Neural progenitor cell (in vitro differentiated cells): ENCODE measurements around the gene AGPAT4. TPM values are rescaled to one million over a fixed set of nuclear protein-coding genes. Genes with fewer than 3 reads are reported as not detected.
"Not testable (repeated sequence)": the region's sequence is repeated elsewhere in the genome, so short reads cannot be mapped to it uniquely, and the experiment has no call there.

ENCODE experiments used
- DNase-seq: peaks from one replicate; pipeline ENCODE4 v3.0.0-alpha.2; 2016; ENCODE audit warnings: low spot score
- H2AFZ ChIP-seq: fragments of 200-600 bp; sonication (generic); replicated peaks from 2 replicates; pipeline ENCODE4 v1.6.1; 2016; ENCODE audit warnings: antibody characterized with exemption
- H3F3A ChIP-seq: fragments of 200-600 bp; sonication (generic); 2 replicates; pipeline ENCODE4 v1.6.1; 2016; ENCODE audit warnings: antibody characterized with exemption, low read depth
- H3K27ac ChIP-seq: fragments of 200-600 bp; sonication (generic); 2 replicates; pipeline ENCODE4 v1.5.1; 2016; ENCODE audit warnings: mild to moderate bottlenecking
- H3K27me3 ChIP-seq: fragments of 200-600 bp; sonication (generic); 2 replicates; pipeline ENCODE4 v1.6.1; 2016; ENCODE audit warnings: mild to moderate bottlenecking, moderate library complexity
- H3K36me3 ChIP-seq: fragments of 200-600 bp; sonication (generic); 2 replicates; pipeline ENCODE4 v1.5.1; 2016
- H3K4me1 ChIP-seq: fragments of 200-600 bp; sonication (generic); 2 replicates; pipeline ENCODE4 v1.6.1; 2016; ENCODE audit warnings: mixed run types
- H3K4me2 ChIP-seq: fragments of 200-600 bp; sonication (generic); 2 replicates; pipeline ENCODE4 v1.6.1; 2016
- H3K4me3 ChIP-seq: fragments of 200-600 bp; sonication (generic); 2 replicates; pipeline ENCODE4 v1.5.1; 2016
- H3K79me2 ChIP-seq: fragments of 200-600 bp; sonication (generic); 2 replicates; pipeline ENCODE4 v1.6.1; 2016; ENCODE audit warnings: low read depth
- H3K9ac ChIP-seq: fragments of 200-600 bp; sonication (generic); 2 replicates; pipeline ENCODE4 v1.6.1; 2016
- H3K9me3 ChIP-seq: fragments of 200-600 bp; sonication (generic); 2 replicates; pipeline ENCODE4 v1.5.1; 2016; ENCODE audit warnings: low read depth
- H4K20me1 ChIP-seq: fragments of 200-600 bp; sonication (generic); 2 replicates; pipeline ENCODE4 v1.6.1; 2016; ENCODE audit warnings: low read depth
- H3K27ac Mint-ChIP-seq: 3 replicates; pipeline ENCODE4 v1.8.0; 2021; ENCODE audit warnings: mixed read lengths
- H3K27me3 Mint-ChIP-seq: 2 replicates; pipeline ENCODE4 v1.8.0; 2022; ENCODE audit warnings: low read depth, mild to moderate bottlenecking, inconsistent platforms, moderate library complexity, mixed read lengths; ENCODE audit not compliant: insufficient read depth
- H3K36me3 Mint-ChIP-seq: 3 replicates; pipeline ENCODE4 v1.8.0; 2021; ENCODE audit warnings: mixed read lengths
- H3K4me1 Mint-ChIP-seq: 3 replicates; pipeline ENCODE4 v1.8.0; 2021; ENCODE audit warnings: mixed read lengths
- H3K4me3 Mint-ChIP-seq: 3 replicates; pipeline ENCODE4 v1.8.0; 2021; ENCODE audit warnings: mild to moderate bottlenecking, moderate library complexity, mixed read lengths
- H3K9me3 Mint-ChIP-seq: 3 replicates; pipeline ENCODE4 v1.8.0; 2020; ENCODE audit warnings: mixed read lengths
- CTCF ChIP-seq: fragments of 200-600 bp; sonication (generic); IDR thresholded peaks from 2 replicates; pipeline ENCODE4 v1.5.1; 2017; ENCODE audit warnings: antibody characterized with exemption, mild to moderate bottlenecking
- EZH2 ChIP-seq: fragments of 200-600 bp; sonication (generic); IDR thresholded peaks from 2 replicates; pipeline ENCODE4 v1.6.1; 2017; ENCODE audit warnings: antibody characterized with exemption, mild to moderate bottlenecking, moderate library complexity
- EZH2phosphoT487 ChIP-seq: fragments of 200-600 bp; sonication (generic); IDR thresholded peaks from 2 replicates; pipeline ENCODE4 v1.6.1; 2017; ENCODE audit warnings: antibody characterized with exemption
- total RNA-seq: library from RNA; depleted of rRNA; stranded (reverse); fragments of >200 nt; gene quantifications from 2 replicates; pipeline ENCODE4 v1.2.3, GENCODE V29; 2015; ENCODE audit warnings: low replicate concordance

The AGPAT4 gene
- total RNA-seq, 1 donor from 2014 or later = 30.5 TPM

DNA sequence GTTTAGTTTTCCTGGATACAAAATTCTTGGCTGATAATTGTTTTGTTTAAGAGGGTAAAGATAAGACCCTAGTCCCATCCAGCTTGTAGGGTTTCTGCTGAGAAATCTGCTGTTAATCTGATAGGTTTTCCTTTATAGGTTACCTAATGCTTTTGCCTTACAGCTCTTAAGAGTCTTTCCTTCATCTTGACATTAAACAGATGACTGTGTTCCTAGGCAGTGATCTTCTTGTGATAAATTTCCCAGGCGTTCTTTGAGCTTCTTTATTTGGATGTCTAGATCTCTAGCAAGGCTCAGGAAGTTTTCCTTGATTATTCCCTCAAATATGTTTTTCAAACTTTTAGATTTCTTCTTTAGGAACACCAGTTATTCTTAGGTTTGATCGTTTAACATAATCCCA lies 148.3 kb downstream of the AGPAT4 start:
- no peak overlapping the region for H2AFZ ChIP-seq
- DNase-seq = no peak
- peaks cover 10% of the 10 kb centered on the region for H3K27me3 Mint-ChIP-seq
- no peak for TF ChIP-seq EZH2
- no peak for TF ChIP-seq EZH2phosphoT487
- no peak for TF ChIP-seq CTCF
- no peak overlapping the region for H3K4me3 Mint-ChIP-seq
- no peaks in the 10 kb centered on the region for H3K27me3 ChIP-seq
- H3K4me3 ChIP-seq = no peak overlapping the region
- peaks cover 95% of the 10 kb centered on the region for H3K9me3 Mint-ChIP-seq
- peaks cover 35% of the 10 kb centered on the region for H3K36me3 ChIP-seq
- peaks cover 31% of the 10 kb centered on the region for H3K9me3 ChIP-seq
- H4K20me1 ChIP-seq = no peaks in the 10 kb centered on the region
- peaks cover 95% of the 10 kb centered on the region for H3K36me3 Mint-ChIP-seq
- H3K4me2 ChIP-seq = no peak overlapping the region
- H3K27ac Mint-ChIP-seq = no peak overlapping the region
- H3F3A ChIP-seq = no peaks in the 10 kb centered on the region
- no peak overlapping the region for H3K9ac ChIP-seq
- no peaks in the 10 kb centered on the region for H3K79me2 ChIP-seq
- H3K4me1 ChIP-seq = no peaks in the 10 kb centered on the region
- H3K27ac ChIP-seq = no peak overlapping the region
- no peaks in the 10 kb centered on the region for H3K4me1 Mint-ChIP-seq

GRCh38 chr6:161123319-161123718 lies 150.5 kb downstream of the AGPAT4 start:
- peaks cover 56% of the 10 kb centered on the region for H3K36me3 ChIP-seq
- H3K4me2 ChIP-seq, H2AFZ ChIP-seq, H3K4me3 Mint-ChIP-seq, H3K27me3 ChIP-seq, H3K27ac ChIP-seq, H3K9ac ChIP-seq, H3F3A ChIP-seq, DNase-seq, H4K20me1 ChIP-seq, H3K4me3 ChIP-seq, H3K27ac Mint-ChIP-seq, H3K79me2 ChIP-seq, H3K27me3 Mint-ChIP-seq, H3K4me1 ChIP-seq, H3K4me1 Mint-ChIP-seq: not testable (repeated sequence)
- Mint-ChIP-seq H3K9me3 (peaks cover 89% of the 10 kb centered on the region), H3K36me3 (peaks cover 96% of the 10 kb centered on the region)
- H3K9me3 ChIP-seq = peaks cover 31% of the 10 kb centered on the region

GRCh38 chr6:161117942-161118341 lies 155.9 kb downstream of the AGPAT4 start:
- H3K27me3 ChIP-seq = no peaks in the 10 kb centered on the region
- H3K36me3 ChIP-seq = peaks cover 39% of the 10 kb centered on the region
- peaks cover 37% of the 10 kb centered on the region for H3K9me3 Mint-ChIP-seq
- H3K27ac ChIP-seq = no peak overlapping the region
- H3K4me2 ChIP-seq = no peak overlapping the region
- no peak overlapping the region for H3K4me3 Mint-ChIP-seq
- no peaks in the 10 kb centered on the region for H3K9me3 ChIP-seq
- no peak overlapping the region for H3K27ac Mint-ChIP-seq
- no peak overlapping the region for H3K4me3 ChIP-seq
- no peaks in the 10 kb centered on the region for H3F3A ChIP-seq
- peaks cover 5% of the 10 kb centered on the region for H3K4me1 Mint-ChIP-seq
- H3K36me3 Mint-ChIP-seq = peaks cover 80% of the 10 kb centered on the region
- TF ChIP-seq EZH2 (no peak), CTCF (no peak), EZH2phosphoT487 (no peak)
- H3K9ac ChIP-seq = no peak overlapping the region
- no peak for DNase-seq
- H3K27me3 Mint-ChIP-seq = peaks cover 5% of the 10 kb centered on the region
- H4K20me1 ChIP-seq = no peaks in the 10 kb centered on the region
- H3K4me1 ChIP-seq = peaks cover 5% of the 10 kb centered on the region
- H2AFZ ChIP-seq = no peak overlapping the region
- H3K79me2 ChIP-seq = no peaks in the 10 kb centered on the region

DNA sequence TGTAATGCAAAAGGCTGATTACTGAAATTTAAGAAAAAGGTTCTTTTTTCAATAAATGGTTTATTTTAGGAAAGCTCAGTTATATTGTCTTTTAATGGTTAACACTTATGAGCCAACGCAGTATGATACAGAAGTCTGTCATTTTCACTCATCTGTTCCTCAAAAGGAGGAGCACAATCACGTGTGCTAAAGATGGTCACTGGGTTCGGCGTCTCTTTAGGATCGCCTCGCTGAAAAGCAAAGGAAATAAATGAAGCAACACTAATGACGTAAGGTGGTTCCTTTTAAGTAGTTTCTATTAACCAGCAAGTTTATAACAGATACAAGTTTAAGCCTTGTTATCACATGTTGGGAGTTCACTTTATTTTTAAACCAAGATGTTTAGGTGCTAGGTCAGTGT lies 156.6 kb downstream of the AGPAT4 start:
- no peak overlapping the region for H3K4me3 Mint-ChIP-seq
- H2AFZ ChIP-seq = no peak overlapping the region
- H3K4me1 ChIP-seq = peaks cover 5% of the 10 kb centered on the region
- H3K9me3 ChIP-seq = no peaks in the 10 kb centered on the region
- no peaks in the 10 kb centered on the region for H3F3A ChIP-seq
- no peaks in the 10 kb centered on the region for H4K20me1 ChIP-seq
- H3K27me3 Mint-ChIP-seq = peaks cover 3% of the 10 kb centered on the region
- H3K27ac ChIP-seq = no peak overlapping the region
- H3K4me3 ChIP-seq = no peak overlapping the region
- H3K4me1 Mint-ChIP-seq = peaks cover 5% of the 10 kb centered on the region
- H3K36me3 ChIP-seq = peaks cover 39% of the 10 kb centered on the region
- TF ChIP-seq EZH2 (no peak), CTCF (no peak), EZH2phosphoT487 (no peak)
- no peak overlapping the region for H3K4me2 ChIP-seq
- no peaks in the 10 kb centered on the region for H3K79me2 ChIP-seq
- H3K27me3 ChIP-seq = no peaks in the 10 kb centered on the region
- H3K9ac ChIP-seq = no peak overlapping the region
- no peak for DNase-seq
- H3K9me3 Mint-ChIP-seq = peaks cover 31% of the 10 kb centered on the region
- H3K36me3 Mint-ChIP-seq = peaks cover 82% of the 10 kb centered on the region
- no peak overlapping the region for H3K27ac Mint-ChIP-seq
